GM23338 (cell line): ENCODE data around the gene PDE6H. TPM values are rescaled to one million over a fixed set of nuclear protein-coding genes. Genes with fewer than 3 reads are reported as not detected.

Source experiments
- ATAC-seq: fragments of 200-7000 bp; cut with Tn5 transposase; 3 replicates; pipeline ENCODE4 v1.9.1; 2020
- DNase-seq: peaks from one replicate; pipeline ENCODE4 v3.0.0-alpha.2; 2015; ENCODE audit warnings: low spot score
- H2AFZ ChIP-seq: fragments of 200-600 bp; sonication (generic); 2 replicates; pipeline ENCODE4 v1.8.0; 2016; ENCODE audit warnings: antibody characterized with exemption, mild to moderate bottlenecking, moderate library complexity
- H3F3A ChIP-seq: fragments of 200-600 bp; sonication (generic); replicated peaks from 2 replicates; pipeline ENCODE4 v1.8.0; 2017; ENCODE audit warnings: antibody characterized with exemption, mixed run types, low read depth
- H3K27ac ChIP-seq: fragments of 200-600 bp; sonication (generic); 2 replicates; pipeline ENCODE4 v1.6.1; 2016; ENCODE audit warnings: low read depth
- H3K27me3 ChIP-seq: fragments of 200-600 bp; sonication (generic); 2 replicates; pipeline ENCODE4 v1.8.0; 2016; ENCODE audit warnings: mild to moderate bottlenecking, mixed run types, moderate library complexity; ENCODE audit not compliant: insufficient read depth
- H3K36me3 ChIP-seq: fragments of 200-600 bp; sonication (generic); 2 replicates; pipeline ENCODE4 v1.8.0; 2016; ENCODE audit warnings: mild to moderate bottlenecking; ENCODE audit not compliant: insufficient read depth
- H3K4me1 ChIP-seq: fragments of 200-600 bp; sonication (generic); 2 replicates; pipeline ENCODE4 v1.8.0; 2016; ENCODE audit warnings: mild to moderate bottlenecking, moderate library complexity; ENCODE audit not compliant: insufficient read depth
- H3K4me2 ChIP-seq: fragments of 200-600 bp; sonication (generic); 2 replicates; pipeline ENCODE4 v1.7.1; 2017; ENCODE audit warnings: mixed run types
- H3K4me3 ChIP-seq: fragments of 200-600 bp; sonication (generic); 2 replicates; pipeline ENCODE4 v1.6.1; 2016; ENCODE audit warnings: mixed run types
- H3K79me2 ChIP-seq: fragments of 200-600 bp; sonication (generic); replicated peaks from 2 replicates; pipeline ENCODE4 v1.8.0; 2017; ENCODE audit warnings: mild to moderate bottlenecking; ENCODE audit not compliant: insufficient read depth
- H3K9me2 ChIP-seq: fragments of 200-600 bp; sonication (generic); 2 replicates; pipeline ENCODE4 v1.8.0; 2017; ENCODE audit not compliant: insufficient read depth
- H4K20me1 ChIP-seq: fragments of 200-600 bp; sonication (generic); replicated peaks from 2 replicates; pipeline ENCODE4 v1.8.0; 2017; ENCODE audit warnings: mild to moderate bottlenecking; ENCODE audit not compliant: insufficient read depth
- H3K27ac Mint-ChIP-seq: 2 replicates; pipeline ENCODE4 v1.8.0; 2020; ENCODE audit warnings: inconsistent platforms, mild to moderate bottlenecking, moderate library complexity, mixed read lengths
- H3K27me3 Mint-ChIP-seq: 3 replicates; pipeline ENCODE4 v1.8.0; 2022; ENCODE audit warnings: low read depth, mild to moderate bottlenecking, moderate library complexity, mixed read lengths, inconsistent platforms; ENCODE audit not compliant: insufficient read depth, poor library complexity
- H3K36me3 Mint-ChIP-seq: 3 replicates; pipeline ENCODE4 v1.8.0; 2021; ENCODE audit warnings: low read depth, mild to moderate bottlenecking, inconsistent platforms, moderate library complexity, mixed read lengths
- H3K4me1 Mint-ChIP-seq: 3 replicates; pipeline ENCODE4 v1.8.0; 2020; ENCODE audit warnings: mild to moderate bottlenecking, inconsistent platforms, mixed read lengths
- H3K4me3 Mint-ChIP-seq: 3 replicates; pipeline ENCODE4 v1.8.0; 2021; ENCODE audit warnings: moderate library complexity, mild to moderate bottlenecking, inconsistent platforms, mixed read lengths
- H3K9me3 Mint-ChIP-seq: 3 replicates; pipeline ENCODE4 v1.8.0; 2020; ENCODE audit warnings: moderate library complexity, mild to moderate bottlenecking, inconsistent platforms, mixed read lengths
- CREB1 ChIP-seq: fragments of 250-450 bp; sonication (Bioruptor Pico); IDR thresholded peaks from 2 replicates; pipeline ENCODE4 v1.5.0; 2020; ENCODE audit warnings: low read depth, mild to moderate bottlenecking, moderate library complexity
- ETS1 ChIP-seq: IDR thresholded peaks from 2 replicates; pipeline ENCODE4 v1.6.1; 2016; ENCODE audit warnings: antibody characterized with exemption
- EZH2 ChIP-seq: fragments of 200-600 bp; sonication (generic); IDR thresholded peaks from one replicate; pipeline ENCODE4 v1.8.0; 2017; ENCODE audit warnings: antibody characterized with exemption, mild to moderate bottlenecking, low read depth; ENCODE audit not compliant: unreplicated experiment
- NANOG ChIP-seq: IDR thresholded peaks from 2 replicates; pipeline ENCODE4 v1.6.1; 2016; ENCODE audit warnings: antibody characterized with exemption, borderline replicate concordance
- POLR2AphosphoS5 ChIP-seq: IDR thresholded peaks from 2 replicates; pipeline ENCODE4 v1.6.1; 2016; ENCODE audit warnings: antibody characterized with exemption, low read depth
- STAT1 ChIP-seq: IDR thresholded peaks from one replicate; pipeline ENCODE4 v1.6.1; 2016; ENCODE audit warnings: antibody characterized with exemption; ENCODE audit not compliant: unreplicated experiment
- ZNF114 ChIP-seq: fragments of 250-450 bp; sonication (Bioruptor Pico); IDR thresholded peaks from 2 replicates; pipeline ENCODE4 v1.5.0; 2020; ENCODE audit warnings: mild to moderate bottlenecking, moderate library complexity
- ZNF462 ChIP-seq: fragments of 250-450 bp; sonication (Bioruptor Pico); IDR thresholded peaks from 2 replicates; pipeline ENCODE4 v1.5.0; 2020; ENCODE audit warnings: mild to moderate bottlenecking, moderate library complexity
- polyA plus RNA-seq: library from polyadenylated mRNA; unstranded; fragments of >200 nt; fragmentation: Nextera tagmentation; extraction: Ambion mirVana; gene quantifications from 2 replicates; pipeline ENCODE4 v1.2.1, GENCODE V29; 2016
- total RNA-seq: library from RNA; depleted of rRNA; stranded (reverse); fragments of >200 nt; shearing (Covaris generic); gene quantifications from 2 replicates; pipeline ENCODE4 v1.2.3, GENCODE V29; 2014

PDE6H gene
- total and polyA plus RNA-seq, 2 experiments from 2014 or later = not detected

GRCh38 chr12:14999695-15000365, 27.0 kb downstream of the PDE6H start (continued):
- no peak for TF ChIP-seq ZNF462 (CRISPR knock-in tag)

GRCh38 chr12:15000575-15000974, 27.7 kb downstream of the PDE6H start:
- Histone ChIP-seq H2AFZ (no peak overlapping the region), H3K27me3 (no peaks in the 10 kb centered on the region), H3K4me2 (no peak overlapping the region), H3K9me2 (no peaks in the 10 kb centered on the region), H4K20me1 (no peaks in the 10 kb centered on the region), H3K4me3 (no peak overlapping the region), H3K4me1 (peaks cover 5% of the 10 kb centered on the region; the same call in 1 of the 2 replicates), H3K27ac (no peak overlapping the region), H3K79me2 (no peaks in the 10 kb centered on the region), H3K36me3 (no peaks in the 10 kb centered on the region), H3F3A (no peaks in the 10 kb centered on the region)
- Mint-ChIP-seq H3K27ac (no peak overlapping the region), H3K36me3 (no peaks in the 10 kb centered on the region), H3K27me3 (no peaks in the 10 kb centered on the region), H3K4me3 (no peak overlapping the region), H3K4me1 (peaks cover 11% of the 10 kb centered on the region; the same call in 2 of the 3 replicates), H3K9me3 (no peaks in the 10 kb centered on the region)
- ATAC-seq = no peak
- DNase-seq = no peak
- no peak for TF ChIP-seq STAT1
- TF ChIP-seq CREB1 (CRISPR knock-in tag) = no peak
- no peak for TF ChIP-seq EZH2
- TF ChIP-seq ZNF462 (CRISPR knock-in tag) = no peak
- TF ChIP-seq ZNF114 (CRISPR knock-in tag) = no peak
- TF ChIP-seq POLR2AphosphoS5 = no peak
- no peak for TF ChIP-seq NANOG
- TF ChIP-seq ETS1 = no peak
